HepG2 (cell line): ENCODE data around the gene RRAD. TPM values are rescaled to one million over a fixed set of nuclear protein-coding genes. Genes with fewer than 3 reads are reported as not detected.

Experiments
- HBP1 ChIP-seq: IDR thresholded peaks from 2 replicates; pipeline ENCODE4 v1.6.1; 2016; ENCODE audit warnings: low read depth, control low read depth
- HCFC1 ChIP-seq: fragments of 150-350 bp; IDR thresholded peaks from 2 replicates; pipeline ENCODE4 v1.6.1; 2014; ENCODE audit warnings: low read depth, low read length
- ISL2 ChIP-seq: sonication (generic); formaldehyde crosslinking; IDR thresholded peaks from 2 replicates; pipeline ENCODE4 v1.5.0; 2020; ENCODE audit warnings: missing genetic modification reagents
- NONO ChIP-seq, 2 experiments: fragments of 450-650 bp in 1 of 2; sonication (generic) in 1 of 2; formaldehyde crosslinking in 1 of 2; IDR thresholded peaks in 1 of 2; conservative IDR thresholded peaks in 1 of 2; 2 replicates each; pipeline versions ENCODE4 v1.6.1 to v1.8.0; 2017 to 2022; ENCODE audit warnings: mild to moderate bottlenecking in 1 of 2, missing genetic modification reagents in 1 of 2, moderate library complexity in 1 of 2
- NR3C1 ChIP-seq: sonication (generic); formaldehyde crosslinking; IDR thresholded peaks from 2 replicates; pipeline ENCODE4 v1.4.0; 2020; ENCODE audit warnings: missing genetic modification reagents
- RARG ChIP-seq: sonication (generic); formaldehyde crosslinking; IDR thresholded peaks from 2 replicates; pipeline ENCODE4 v1.4.0; 2020; ENCODE audit warnings: low read depth, mild to moderate bottlenecking, missing genetic modification reagents
- RFX3 ChIP-seq: IDR thresholded peaks from 2 replicates; pipeline ENCODE4 v1.6.1; 2016; ENCODE audit warnings: missing biosample characterization, missing genetic modification reagents
- ZBTB40 ChIP-seq, 2 experiments: fragments of 450-650 bp in 1 of 2; sonication (generic) in 1 of 2; formaldehyde crosslinking in 1 of 2; IDR thresholded peaks; 2 replicates each; pipeline versions ENCODE4 v1.6.1 to v1.8.0; 2016 to 2022; ENCODE audit warnings: antibody characterized with exemption in 1 of 2, mild to moderate bottlenecking in 1 of 2, missing genetic modification reagents in 1 of 2
- ZKSCAN8 ChIP-seq: IDR thresholded peaks from 2 replicates; pipeline ENCODE4 v1.6.1; 2016; ENCODE audit warnings: borderline replicate concordance, missing genetic modification reagents, missing compliant biosample characterization
- ZNF136 ChIP-seq: sonication (generic); formaldehyde crosslinking; IDR thresholded peaks from 2 replicates; pipeline ENCODE4 v1.8.1; 2022; ENCODE audit warnings: low read depth, mild to moderate bottlenecking, moderate library complexity, missing genetic modification reagents
- ZNF138 ChIP-seq: sonication (generic); formaldehyde crosslinking; IDR thresholded peaks from 2 replicates; pipeline ENCODE4 v1.5.0; 2020; ENCODE audit warnings: mild to moderate bottlenecking, low read depth, missing genetic modification reagents
- ZNF143 ChIP-seq: sonication (generic); formaldehyde crosslinking; IDR thresholded peaks from 2 replicates; pipeline ENCODE4 v1.4.0; 2020; ENCODE audit warnings: missing genetic modification reagents
- ZNF530 ChIP-seq: sonication (generic); formaldehyde crosslinking; IDR thresholded peaks from 2 replicates; pipeline ENCODE4 v1.5.0; 2020; ENCODE audit warnings: low read depth, mild to moderate bottlenecking, missing genetic modification reagents
- ZNF574 ChIP-seq: sonication (generic); formaldehyde crosslinking; IDR thresholded peaks from 2 replicates; pipeline ENCODE4 v1.4.0; 2020; ENCODE audit warnings: missing genetic modification reagents
- ZNF768 ChIP-seq: sonication (generic); formaldehyde crosslinking; IDR thresholded peaks from 2 replicates; pipeline ENCODE4 v1.4.0; 2020; ENCODE audit warnings: missing genetic modification reagents
- ZNF792 ChIP-seq: IDR thresholded peaks from 2 replicates; pipeline ENCODE4 v1.6.1; 2016
- polyA plus RNA-seq, 8 experiments: library from polyadenylated mRNA; depleted of rRNA in 3 of 8; stranded (reverse) in 7 of 8; unstranded in 1 of 8; fragments of >200 nt; fragmentation: Illumina TruSeq in 4 of 8; extraction: Trizol in 4 of 8; gene quantifications; 2 replicates each; pipeline versions ENCODE4 v1.2.1 to v1.2.3, GENCODE V29; 2011 to 2016; ENCODE audit warnings: low read depth in 4 of 8, missing spikeins in 1 of 8, mixed read lengths in 1 of 8; ENCODE audit not compliant: insufficient read depth in 1 of 8
- total RNA-seq, 5 experiments: library from RNA; depleted of rRNA; stranded (reverse); fragments of >200 nt; fragmentation: Illumina TruSeq; extraction: Trizol; gene quantifications; 2 replicates each; pipeline ENCODE4 v1.2.3, GENCODE V29; 2016; ENCODE audit warnings: low read depth in 1 of 5

RRAD gene
- total and polyA plus RNA-seq, 2 of the 13 experiments (the other 11 are each of a cell fraction or from before 2014, with no cell fraction given), result 0.80 to 1.1 TPM

- TF ChIP-seq HBP1 (CRISPR knock-in tag) (peak; percentile 92; the same call in 1 of the 2 replicates), NONO (IDR thresholded peaks at IDR 0.05) (no peak), NONO (CRISPR knock-in tag; conservative IDR thresholded peaks at IDR 0.05) (peak; percentile 98), ISL2 (CRISPR knock-in tag) (peak; percentile 92), ZNF143 (peak; percentile 70), ZNF138 (CRISPR knock-in tag) (no peak), ZBTB40 (IDR thresholded peaks at IDR 0.05) (peak; percentile 63; the same call in 1 of the 2 replicates), ZBTB40 (CRISPR knock-in tag; IDR thresholded peaks at IDR 0.05) (peak; percentile 92), ZNF530 (no peak), RFX3 (CRISPR knock-in tag) (no peak), ZNF792 (CRISPR knock-in tag) (peak; percentile 89; the same call in 1 of the 2 replicates), NR3C1 (CRISPR knock-in tag) (no peak), HCFC1 (peak; percentile 68), ZNF136 (CRISPR knock-in tag) (peak; percentile 47; the same call in 1 of the 2 replicates), ZNF768 (CRISPR knock-in tag) (peak; percentile 78), ZNF574 (peak; percentile 96), ZKSCAN8 (CRISPR knock-in tag) (peak; percentile 85; the same call in 1 of the 2 replicates), RARG (CRISPR knock-in tag) (no peak)
These were observed 9.0 kb upstream of the RRAD start, which contains the start of gene CIAO2B (continued) for GRCh38 chr16:66934138-66934838.
